Measurements from ENCODE around the gene KANK3. TPM values are rescaled to one million over a fixed set of nuclear protein-coding genes. Genes with fewer than 3 reads are reported as not detected.

The KANK3 gene
- total and polyA plus RNA-seq, 10 of the 15 experiments (the other 5 are each of a cell fraction or from before 2014, with no cell fraction given), result 0.03 to 0.93 (median 0.22) TPM; not detected in 1

GRCh38 chr19:8366961-8367326 lies 23.9 kb upstream of the KANK3 start (continued):
- TF ChIP-seq MXI1 (IDR thresholded peaks at IDR 0.05; ENCODE audit: low read depth, low read length), result no peak
- TF ChIP-seq E2F4 (IDR thresholded peaks at IDR 0.05; ENCODE audit: low read depth, low read length), result no peak
- no peak for TF ChIP-seq IRF4 (IDR thresholded peaks at IDR 0.05; ENCODE audit: low read depth, low read length)
- TF ChIP-seq IRF3 (IDR thresholded peaks at IDR 0.05), result no peak
- TF ChIP-seq ZNF217 (IDR thresholded peaks at IDR 0.05), result no peak
- TF ChIP-seq CUX1 (IDR thresholded peaks at IDR 0.05; ENCODE audit: insufficient replicate concordance, low read depth, low read length), result no peak
- no peak for TF ChIP-seq RCOR1 (conservative IDR thresholded peaks at IDR 0.05; ENCODE audit: low read depth, low read length)
- no peak for TF ChIP-seq JUND (IDR thresholded peaks at IDR 0.05; ENCODE audit: low read depth, low read length)

Measured in GM12878 (cell line).